GM12878 (cell line): ENCODE results near the gene ABCG4. TPM values are rescaled to one million over a fixed set of nuclear protein-coding genes. Genes with fewer than 3 reads are reported as not detected.

Source experiments
- BCL11A ChIP-seq: IDR thresholded peaks from 2 replicates; pipeline ENCODE4 v1.6.1; 2011; ENCODE audit warnings: low read depth, low read length
- CBFB ChIP-seq: IDR thresholded peaks from 2 replicates; pipeline ENCODE4 v1.6.1; 2016; ENCODE audit warnings: antibody characterized with exemption, low read depth
- CBX3 ChIP-seq: fragments of 200-600 bp; sonication (generic); IDR thresholded peaks from 2 replicates; pipeline ENCODE4 v1.6.1; 2016; ENCODE audit warnings: low read depth, borderline replicate concordance
- CEBPB ChIP-seq, 2 experiments: fragments of 150-350 bp in 1 of 2; IDR thresholded peaks; 2 replicates each; pipeline ENCODE4 v1.6.1; 2012 to 2014; ENCODE audit warnings: low read depth in 2 of 2, low read length in 2 of 2, borderline replicate concordance in 1 of 2, inconsistent platforms in 1 of 2
- ESRRA ChIP-seq: IDR thresholded peaks from 2 replicates; pipeline ENCODE4 v1.6.1; 2012; ENCODE audit warnings: mild to moderate bottlenecking, low read length, improper control_type of control experiment
- FOXM1 ChIP-seq: IDR thresholded peaks from 2 replicates; pipeline ENCODE4 v1.6.1; 2012; ENCODE audit warnings: low read depth, mild to moderate bottlenecking, inconsistent platforms, low read length, moderate library complexity
- JUNB ChIP-seq: IDR thresholded peaks from 2 replicates; pipeline ENCODE4 v1.6.1; 2016; ENCODE audit warnings: antibody characterized with exemption, mild to moderate bottlenecking
- KAT2A ChIP-seq: conservative IDR thresholded peaks from 2 replicates; pipeline ENCODE4 v1.6.1; 2011; ENCODE audit warnings: low read depth, low read length; ENCODE audit not compliant: control insufficient read depth
- MTA2 ChIP-seq: fragments of 450-650 bp; IDR thresholded peaks from 2 replicates; pipeline ENCODE4 v1.6.1; 2016; ENCODE audit warnings: low read depth, mild to moderate bottlenecking, moderate library complexity
- NBN ChIP-seq: fragments of 450-650 bp; IDR thresholded peaks from 2 replicates; pipeline ENCODE4 v1.6.1; 2016
- NKRF ChIP-seq: fragments of 450-650 bp; conservative IDR thresholded peaks from 2 replicates; pipeline ENCODE4 v1.6.1; 2017; ENCODE audit warnings: mild to moderate bottlenecking, moderate library complexity
- RAD21 ChIP-seq: IDR thresholded peaks from 2 replicates; pipeline ENCODE4 v1.6.1; 2011; ENCODE audit warnings: mild to moderate bottlenecking, low read depth, low read length, moderate library complexity; ENCODE audit not compliant: insufficient read depth
- RBBP5 ChIP-seq: fragments of 200-600 bp; sonication (generic); conservative IDR thresholded peaks from 2 replicates; pipeline ENCODE4 v1.6.1; 2016
- RUNX3 ChIP-seq: IDR thresholded peaks from 2 replicates; pipeline ENCODE4 v1.6.1; 2012; ENCODE audit warnings: low read length, inconsistent platforms
- TAF1 ChIP-seq: IDR thresholded peaks from 2 replicates; pipeline ENCODE4 v1.6.1; 2011; ENCODE audit warnings: mild to moderate bottlenecking, low read depth, low read length, borderline replicate concordance
- YBX1 ChIP-seq: fragments of 450-650 bp; IDR thresholded peaks from 2 replicates; pipeline ENCODE4 v1.6.1; 2016; ENCODE audit warnings: antibody characterized with exemption
- ZBTB4 ChIP-seq: fragments of 450-650 bp; formaldehyde crosslinking; IDR thresholded peaks from 2 replicates; pipeline ENCODE4 v1.4.0; 2022; ENCODE audit warnings: mild to moderate bottlenecking, moderate library complexity
- polyA plus RNA-seq, 11 experiments: library from polyadenylated mRNA; depleted of rRNA in 4 of 11; unstranded in 6 of 11; stranded (reverse) in 5 of 11; fragments of >200 nt; fragmentation: Nextera tagmentation in 4 of 11; fragmentation: Illumina TruSeq in 1 of 11; extraction: Ambion mirVana in 4 of 11; extraction: Trizol in 1 of 11; gene quantifications; 1 replicate in 1 of 11; 2 replicates in 10 of 11; pipeline versions ENCODE4 v1.2.1 to v1.2.3, GENCODE V29; 2011 to 2016; ENCODE audit warnings: inconsistent platforms in 2 of 11, missing spikeins in 2 of 11, low read depth in 1 of 11
- total RNA-seq, 4 experiments: library from RNA; depleted of rRNA in 3 of 4; stranded (reverse); fragments of >200 nt in 3 of 4; fragmentation: Illumina TruSeq in 1 of 4; extraction: Trizol in 1 of 4; gene quantifications; 2 replicates each; pipeline versions ENCODE4 v1.2.1 to v1.2.3, GENCODE V29; 2013 to 2021
- TF ChIP-seq, protein P1 (sequence below): fragments of 450-650 bp; formaldehyde crosslinking; IDR thresholded peaks from 2 replicates; pipeline ENCODE4 v1.4.0; 2020; ENCODE audit warnings: mild to moderate bottlenecking, moderate library complexity
- TF ChIP-seq, protein P2 (sequence below): fragments of 450-650 bp; IDR thresholded peaks from 2 replicates; pipeline ENCODE4 v1.6.1; 2017; ENCODE audit warnings: mild to moderate bottlenecking

Gene ABCG4
- total and polyA plus RNA-seq, 10 of the 15 experiments (the other 5 are each of a cell fraction or from before 2014, with no cell fraction given) = not detected

DNA sequence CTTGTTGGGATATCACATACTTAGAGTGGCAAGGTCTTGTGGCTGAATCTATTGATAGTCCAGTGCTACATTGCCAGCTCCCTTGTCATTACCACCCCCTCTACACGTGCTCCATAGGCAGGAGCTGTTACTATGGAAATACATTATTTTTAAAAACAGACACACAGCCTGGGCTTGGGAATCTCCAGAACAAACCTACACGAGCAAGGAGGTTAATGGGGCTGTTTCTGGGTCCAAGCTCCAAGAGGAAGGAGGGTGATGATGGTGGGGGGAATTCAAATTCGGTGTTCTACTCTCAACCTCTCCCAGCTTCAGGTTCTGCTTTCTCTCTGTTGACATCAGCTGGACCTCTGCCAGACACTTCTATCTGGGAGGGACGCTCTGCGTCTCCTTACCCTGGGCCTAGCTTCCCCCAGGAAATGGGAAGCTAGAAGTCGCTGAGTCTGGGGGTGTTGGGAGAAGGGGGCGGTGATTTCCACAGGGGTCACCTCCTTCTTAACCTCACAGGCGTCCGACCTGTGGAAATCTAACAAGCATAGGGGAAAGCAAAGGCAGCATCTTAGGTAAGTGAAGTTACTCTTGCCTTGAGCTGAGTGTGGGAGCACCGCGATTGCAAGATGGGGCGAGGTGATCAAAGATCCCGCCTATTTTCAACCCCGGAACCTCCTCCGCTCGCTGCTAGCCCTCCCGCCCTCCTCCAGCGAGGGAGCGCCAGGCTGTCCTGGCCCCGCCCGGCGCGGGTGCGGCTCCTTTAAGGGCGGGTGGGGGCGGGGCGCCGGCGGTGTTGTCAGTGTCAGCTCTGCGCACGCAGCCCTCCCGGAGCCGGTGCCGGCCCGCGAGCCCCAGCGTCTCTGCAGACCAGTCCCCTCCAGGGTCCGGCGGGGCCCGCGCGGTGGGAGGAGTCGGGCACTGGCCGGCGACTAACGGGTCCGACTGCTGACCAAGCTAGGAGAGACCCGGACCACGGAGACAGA is 42.0 kb upstream of the ABCG4 start, which contains the start of gene C2CD2L (continued):
- TF ChIP-seq, protein P1, sequence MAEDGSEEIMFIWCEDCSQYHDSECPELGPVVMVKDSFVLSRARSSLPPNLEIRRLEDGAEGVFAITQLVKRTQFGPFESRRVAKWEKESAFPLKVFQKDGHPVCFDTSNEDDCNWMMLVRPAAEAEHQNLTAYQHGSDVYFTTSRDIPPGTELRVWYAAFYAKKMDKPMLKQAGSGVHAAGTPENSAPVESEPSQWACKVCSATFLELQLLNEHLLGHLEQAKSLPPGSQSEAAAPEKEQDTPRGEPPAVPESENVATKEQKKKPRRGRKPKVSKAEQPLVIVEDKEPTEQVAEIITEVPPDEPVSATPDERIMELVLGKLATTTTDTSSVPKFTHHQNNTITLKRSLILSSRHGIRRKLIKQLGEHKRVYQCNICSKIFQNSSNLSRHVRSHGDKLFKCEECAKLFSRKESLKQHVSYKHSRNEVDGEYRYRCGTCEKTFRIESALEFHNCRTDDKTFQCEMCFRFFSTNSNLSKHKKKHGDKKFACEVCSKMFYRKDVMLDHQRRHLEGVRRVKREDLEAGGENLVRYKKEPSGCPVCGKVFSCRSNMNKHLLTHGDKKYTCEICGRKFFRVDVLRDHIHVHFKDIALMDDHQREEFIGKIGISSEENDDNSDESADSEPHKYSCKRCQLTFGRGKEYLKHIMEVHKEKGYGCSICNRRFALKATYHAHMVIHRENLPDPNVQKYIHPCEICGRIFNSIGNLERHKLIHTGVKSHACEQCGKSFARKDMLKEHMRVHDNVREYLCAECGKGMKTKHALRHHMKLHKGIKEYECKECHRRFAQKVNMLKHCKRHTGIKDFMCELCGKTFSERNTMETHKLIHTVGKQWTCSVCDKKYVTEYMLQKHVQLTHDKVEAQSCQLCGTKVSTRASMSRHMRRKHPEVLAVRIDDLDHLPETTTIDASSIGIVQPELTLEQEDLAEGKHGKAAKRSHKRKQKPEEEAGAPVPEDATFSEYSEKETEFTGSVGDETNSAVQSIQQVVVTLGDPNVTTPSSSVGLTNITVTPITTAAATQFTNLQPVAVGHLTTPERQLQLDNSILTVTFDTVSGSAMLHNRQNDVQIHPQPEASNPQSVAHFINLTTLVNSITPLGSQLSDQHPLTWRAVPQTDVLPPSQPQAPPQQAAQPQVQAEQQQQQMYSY (CRISPR knock-in tag) = no peak
- no peak for TF ChIP-seq ESRRA
- no peak for TF ChIP-seq MTA2
- no peak for TF ChIP-seq CBX3
- TF ChIP-seq FOXM1 = no peak
- TF ChIP-seq RBBP5 = no peak
- no peak for TF ChIP-seq ZBTB4 (CRISPR knock-in tag)
- no peak for TF ChIP-seq KAT2A
- TF ChIP-seq, protein P2, sequence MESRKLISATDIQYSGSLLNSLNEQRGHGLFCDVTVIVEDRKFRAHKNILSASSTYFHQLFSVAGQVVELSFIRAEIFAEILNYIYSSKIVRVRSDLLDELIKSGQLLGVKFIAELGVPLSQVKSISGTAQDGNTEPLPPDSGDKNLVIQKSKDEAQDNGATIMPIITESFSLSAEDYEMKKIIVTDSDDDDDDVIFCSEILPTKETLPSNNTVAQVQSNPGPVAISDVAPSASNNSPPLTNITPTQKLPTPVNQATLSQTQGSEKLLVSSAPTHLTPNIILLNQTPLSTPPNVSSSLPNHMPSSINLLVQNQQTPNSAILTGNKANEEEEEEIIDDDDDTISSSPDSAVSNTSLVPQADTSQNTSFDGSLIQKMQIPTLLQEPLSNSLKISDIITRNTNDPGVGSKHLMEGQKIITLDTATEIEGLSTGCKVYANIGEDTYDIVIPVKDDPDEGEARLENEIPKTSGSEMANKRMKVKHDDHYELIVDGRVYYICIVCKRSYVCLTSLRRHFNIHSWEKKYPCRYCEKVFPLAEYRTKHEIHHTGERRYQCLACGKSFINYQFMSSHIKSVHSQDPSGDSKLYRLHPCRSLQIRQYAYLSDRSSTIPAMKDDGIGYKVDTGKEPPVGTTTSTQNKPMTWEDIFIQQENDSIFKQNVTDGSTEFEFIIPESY = no peak
- no peak for TF ChIP-seq CEBPB (IDR thresholded peaks at IDR 0.05; ENCODE audit: borderline replicate concordance in 1 of 2, low read depth in 2 of 2, low read length in 2 of 2)
- no peak for TF ChIP-seq JUNB
- no peak for TF ChIP-seq RUNX3
- no peak for TF ChIP-seq RAD21
- no peak for TF ChIP-seq BCL11A
- peak; percentile 35; the same call in 1 of the 2 replicates for TF ChIP-seq TAF1
- TF ChIP-seq NBN = peak; percentile 64; the same call in 1 of the 2 replicates
- TF ChIP-seq YBX1 = no peak
- TF ChIP-seq CBFB = no peak
- TF ChIP-seq NKRF = peak; percentile 63; the same call in 1 of the 2 replicates
